HG02623 (cell line): ENCODE results near the gene GALNT16.

Experiments
- ATAC-seq: cut with Tn5 transposase; IDR thresholded peaks from one replicate; pipeline ENCODE4 v1.9.1; 2021; ENCODE audit warnings: moderate library complexity; ENCODE audit not compliant: unreplicated experiment

Gene GALNT16

DNA sequence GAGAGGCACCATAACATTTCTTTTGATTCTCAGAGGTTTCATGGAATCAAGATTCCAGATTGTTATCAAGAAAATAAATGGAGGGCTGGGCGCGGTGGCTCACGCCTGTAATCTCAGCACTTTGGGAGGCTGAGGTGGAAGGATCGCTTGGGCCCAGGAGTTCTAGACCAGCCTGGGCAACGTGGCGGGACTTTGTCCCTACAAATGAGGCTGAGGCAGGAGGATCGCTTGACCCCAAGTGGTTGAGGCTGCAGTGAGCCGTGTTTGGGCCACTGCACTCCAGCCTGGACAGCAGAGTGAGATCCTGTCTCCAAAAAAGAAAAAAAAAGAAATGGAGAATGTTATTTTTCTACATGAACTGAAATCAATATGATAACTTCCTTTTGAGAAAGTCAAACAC lies 139.8 kb downstream of the GALNT16 start:
- ATAC-seq, result no peak

DNA sequence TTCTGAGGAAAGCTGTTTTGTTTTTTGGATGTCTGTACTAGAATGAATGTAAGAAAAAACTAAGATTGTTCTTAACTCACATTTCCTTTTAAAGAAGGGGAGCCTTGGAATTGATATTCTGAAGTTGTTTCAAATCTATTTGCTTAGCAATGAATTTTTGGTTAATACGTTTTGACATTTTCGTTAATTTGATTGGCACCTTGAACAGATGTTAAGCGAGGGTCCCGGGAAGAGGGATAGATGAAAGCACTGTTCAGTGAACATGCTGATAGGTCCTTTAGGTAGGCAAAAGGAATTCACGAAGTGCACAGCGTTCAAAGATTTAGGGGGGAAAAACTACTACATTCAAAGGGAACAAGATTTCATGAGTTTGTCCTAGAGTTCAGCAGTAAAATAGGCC lies 140.2 kb downstream of the GALNT16 start:
- ATAC-seq, result no peak

DNA sequence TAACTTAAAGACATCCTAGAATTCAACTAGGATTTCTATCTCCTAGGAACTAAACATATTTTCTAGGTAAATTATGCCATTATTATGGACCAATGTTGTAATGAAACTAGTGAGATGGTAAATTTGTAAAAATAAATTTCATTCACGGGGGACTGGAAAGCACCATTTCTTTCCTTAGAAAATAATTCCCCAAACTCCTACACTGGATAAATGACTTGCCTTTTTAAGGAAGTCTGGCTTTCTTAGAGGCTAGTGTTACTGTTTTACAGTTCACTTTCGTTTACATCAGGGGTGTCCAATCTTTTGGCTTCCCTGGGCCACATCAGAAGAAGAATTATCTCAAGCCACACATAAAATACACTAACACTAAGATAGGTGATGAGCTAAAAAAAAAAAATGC lies 141.9 kb downstream of the GALNT16 start:
- ATAC-seq, result no peak

DNA sequence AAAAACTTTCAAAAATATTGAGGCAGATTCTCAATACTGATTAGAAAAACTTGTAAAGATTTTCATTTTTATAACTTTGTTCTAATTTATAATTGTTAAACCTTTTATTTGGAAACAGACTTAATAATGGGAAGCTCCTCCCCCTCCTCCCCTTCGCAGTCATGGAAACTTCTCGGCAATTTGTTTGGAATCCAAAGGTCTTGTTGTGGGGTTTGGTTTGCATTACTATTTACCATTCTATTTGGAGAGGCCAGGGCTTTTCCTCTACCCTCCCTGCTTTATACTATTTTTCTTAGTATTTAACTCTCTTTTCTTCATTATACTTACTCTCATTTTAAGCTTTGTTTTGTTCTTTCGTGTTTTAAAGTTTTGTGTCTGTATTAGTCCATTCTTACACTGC lies 144.5 kb downstream of the GALNT16 start:
- ATAC-seq, result no peak

DNA sequence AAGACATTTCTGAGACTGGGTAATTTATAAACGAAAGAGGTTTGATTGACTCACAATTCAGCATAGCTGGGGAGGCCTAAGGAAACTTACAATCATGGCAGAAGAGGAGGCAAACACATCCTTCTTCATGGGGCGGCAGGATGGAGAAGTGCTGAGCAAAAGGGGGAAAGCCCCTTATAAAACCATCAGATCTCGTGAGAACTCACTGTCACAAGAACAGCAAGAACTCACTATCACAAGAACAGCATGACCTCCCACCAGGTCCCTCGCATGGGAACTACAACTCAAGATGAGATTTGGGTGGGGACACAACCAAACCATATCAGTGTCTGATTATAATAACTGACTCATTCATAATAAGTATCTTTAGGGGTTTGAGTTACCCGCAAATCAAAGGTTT lies 144.9 kb downstream of the GALNT16 start:
- ATAC-seq, result no peak

DNA sequence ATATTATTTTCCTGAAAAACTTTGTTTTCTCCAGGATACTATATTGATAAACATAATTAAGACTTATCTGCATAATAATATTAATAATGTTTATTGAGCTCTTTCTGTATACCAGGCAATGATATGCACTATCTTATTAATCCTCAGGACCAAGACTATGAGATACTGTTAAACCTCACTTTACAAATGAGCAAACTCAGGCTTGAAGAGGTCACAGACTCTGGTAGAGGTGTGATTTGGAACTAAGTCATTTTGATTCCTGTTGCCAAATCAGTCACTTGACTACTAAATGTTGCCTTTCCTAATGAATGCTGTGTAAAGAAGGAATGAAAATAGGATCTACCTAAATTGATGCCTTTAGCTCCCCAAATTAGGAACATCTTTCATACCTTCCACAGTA lies 145.8 kb downstream of the GALNT16 start:
- ATAC-seq, result no peak
